ENCODE data around the gene TSPAN13.

TSPAN13 gene

GRCh38 chr7:16774986-16775385 is 21.4 kb downstream of the TSPAN13 start:
- DNase-seq (ENCODE audit: low spot score): no peak

GRCh38 chr7:16776053-16776452 is 22.5 kb downstream of the TSPAN13 start:
- DNase-seq (ENCODE audit: low spot score): no peak

GRCh38 chr7:16778476-16778875 is 24.9 kb downstream of the TSPAN13 start:
- no peak for DNase-seq (ENCODE audit: low spot score)

DNA sequence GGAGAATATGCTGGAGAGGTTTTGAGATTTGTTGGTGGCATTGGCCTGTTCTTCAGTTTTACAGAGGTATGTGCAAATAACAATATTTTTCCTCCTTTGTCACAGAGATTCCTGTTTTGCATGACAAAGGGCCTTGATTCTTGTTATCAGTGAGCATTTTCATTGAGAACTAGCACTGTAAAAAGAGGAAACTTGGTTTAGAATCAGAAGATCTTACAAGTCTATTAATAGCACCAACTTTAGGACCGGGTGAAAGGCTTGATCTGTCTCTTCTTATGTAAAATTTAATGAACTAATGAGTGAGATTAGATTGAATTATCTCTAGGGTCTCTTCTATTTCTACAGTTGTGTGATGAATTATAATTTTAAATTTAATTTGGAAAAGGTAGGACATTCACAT is 25.5 kb downstream of the TSPAN13 start:
- DNase-seq (ENCODE audit: low spot score): no peak

- no peak for DNase-seq (ENCODE audit: low spot score)
Measured at GRCh38 chr7:16780596-16780995, 27.0 kb downstream of the TSPAN13 start.

GRCh38 chr7:16785321-16785720 is 31.8 kb downstream of the TSPAN13 start:
- no peak for DNase-seq (ENCODE audit: low spot score)

DNA sequence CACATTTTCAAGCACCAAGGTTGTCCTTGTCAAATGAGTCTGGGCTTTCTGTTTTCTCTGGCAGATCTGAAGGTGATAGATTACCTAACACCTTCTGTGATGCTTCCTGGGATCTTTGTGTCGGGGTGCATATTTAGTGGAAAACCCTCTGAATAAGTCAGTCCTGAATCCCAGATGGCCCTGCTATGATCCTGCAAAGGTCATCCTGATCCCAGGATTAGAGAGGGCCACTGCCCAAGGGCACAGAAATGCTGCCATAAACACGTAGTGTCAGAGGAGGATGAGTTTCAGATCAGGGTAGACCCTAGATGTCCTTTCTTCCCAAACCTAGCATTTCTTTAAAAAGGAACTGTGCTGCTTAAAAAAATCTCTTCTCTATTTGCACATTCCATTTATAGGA is 32.3 kb downstream of the TSPAN13 start:
- DNase-seq (ENCODE audit: low spot score): no peak

DNA sequence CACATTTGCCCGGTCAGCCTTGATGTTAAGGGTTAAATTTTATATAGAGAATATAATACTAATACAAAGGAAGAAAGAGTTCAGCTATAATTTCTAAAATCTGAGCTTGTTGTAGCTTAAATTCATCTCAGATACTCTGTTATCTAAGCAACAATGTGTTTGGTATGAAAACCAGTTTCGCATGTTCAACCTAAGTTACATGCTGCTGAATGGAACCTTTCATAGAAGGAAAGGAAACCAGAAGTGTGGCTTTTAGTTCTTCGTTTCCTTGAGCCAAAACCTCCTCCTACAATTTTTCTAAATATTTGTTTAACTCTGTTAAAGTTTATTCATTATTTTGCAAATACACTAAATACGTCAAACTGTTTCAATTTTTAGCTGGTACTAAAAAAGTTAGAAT is 32.7 kb downstream of the TSPAN13 start:
- DNase-seq (ENCODE audit: low spot score): no peak

GRCh38 chr7:16787127-16787526 is 33.6 kb downstream of the TSPAN13 start:
- DNase-seq (ENCODE audit: low spot score): no peak

DNA sequence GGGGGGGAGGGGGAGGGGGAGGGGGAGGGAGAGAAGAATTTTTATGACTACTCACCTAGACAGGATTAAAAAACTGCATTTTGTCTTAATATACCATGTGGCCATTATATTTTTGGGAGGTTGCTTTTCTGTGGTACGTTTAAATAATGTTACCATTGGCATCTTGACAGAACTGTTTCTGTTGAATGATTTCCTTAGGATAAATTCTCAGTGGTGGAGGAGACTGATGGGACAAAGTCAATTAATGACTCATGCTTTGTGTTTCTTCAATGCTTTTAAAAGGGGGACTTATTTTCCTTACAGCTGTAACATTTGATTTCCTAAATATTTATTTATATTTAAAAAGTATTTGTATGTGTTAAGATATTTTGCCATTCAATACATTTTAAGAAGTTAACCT is 37.5 kb downstream of the TSPAN13 start:
- no peak for DNase-seq (ENCODE audit: low spot score)

GRCh38 chr7:16791905-16792698 is 38.5 kb downstream of the TSPAN13 start:
- DNase-seq (ENCODE audit: low spot score): no peak

- no peak for DNase-seq (ENCODE audit: low spot score)
Measured at GRCh38 chr7:16794986-16795385, 41.4 kb downstream of the TSPAN13 start.

DNA sequence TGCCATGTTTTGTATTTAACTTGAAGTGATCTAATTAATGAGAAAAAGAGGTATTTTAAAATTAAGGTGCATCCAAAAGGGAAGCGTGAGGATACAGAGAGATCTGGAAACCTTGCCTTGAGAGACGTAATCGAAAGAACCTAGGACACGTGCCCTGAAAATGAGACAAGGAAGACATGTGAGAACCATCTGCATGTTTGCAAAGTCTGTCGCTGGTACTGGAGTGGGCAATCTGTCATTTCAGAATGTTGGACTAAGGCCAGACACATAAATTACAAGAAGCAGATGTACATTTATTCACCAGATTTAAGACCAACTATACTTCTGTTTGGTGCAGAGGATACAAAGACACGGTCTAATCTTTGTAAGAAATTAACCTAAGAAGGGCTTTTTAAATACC is 42.1 kb downstream of the TSPAN13 start:
- DNase-seq (ENCODE audit: low spot score): no peak

- no peak for DNase-seq (ENCODE audit: low spot score)
Measured at GRCh38 chr7:16801111-16801542, 47.6 kb downstream of the TSPAN13 start.

GRCh38 chr7:16801579-16801978 is 48.0 kb downstream of the TSPAN13 start:
- no peak for DNase-seq (ENCODE audit: low spot score)

DNA sequence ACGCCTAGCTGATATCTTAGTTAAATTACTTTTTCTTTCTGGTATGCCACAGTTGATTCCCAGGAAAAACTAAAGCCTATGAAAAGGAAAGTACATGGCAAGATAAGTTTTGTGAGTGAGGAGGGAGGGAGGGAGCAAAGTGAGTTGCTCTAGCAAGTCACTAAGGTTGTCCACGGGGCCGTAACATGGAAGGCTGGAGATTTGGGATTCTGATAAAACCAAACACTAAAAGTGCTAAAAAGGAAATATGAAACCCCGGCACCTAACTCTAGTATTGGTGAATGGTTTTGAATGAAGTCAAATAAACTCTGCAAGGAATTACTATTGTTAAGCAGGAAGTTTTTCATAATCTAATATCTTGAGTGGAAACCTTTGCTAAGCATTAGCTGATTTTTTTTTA is 49.6 kb downstream of the TSPAN13 start:
- DNase-seq (ENCODE audit: low spot score): no peak

DNA sequence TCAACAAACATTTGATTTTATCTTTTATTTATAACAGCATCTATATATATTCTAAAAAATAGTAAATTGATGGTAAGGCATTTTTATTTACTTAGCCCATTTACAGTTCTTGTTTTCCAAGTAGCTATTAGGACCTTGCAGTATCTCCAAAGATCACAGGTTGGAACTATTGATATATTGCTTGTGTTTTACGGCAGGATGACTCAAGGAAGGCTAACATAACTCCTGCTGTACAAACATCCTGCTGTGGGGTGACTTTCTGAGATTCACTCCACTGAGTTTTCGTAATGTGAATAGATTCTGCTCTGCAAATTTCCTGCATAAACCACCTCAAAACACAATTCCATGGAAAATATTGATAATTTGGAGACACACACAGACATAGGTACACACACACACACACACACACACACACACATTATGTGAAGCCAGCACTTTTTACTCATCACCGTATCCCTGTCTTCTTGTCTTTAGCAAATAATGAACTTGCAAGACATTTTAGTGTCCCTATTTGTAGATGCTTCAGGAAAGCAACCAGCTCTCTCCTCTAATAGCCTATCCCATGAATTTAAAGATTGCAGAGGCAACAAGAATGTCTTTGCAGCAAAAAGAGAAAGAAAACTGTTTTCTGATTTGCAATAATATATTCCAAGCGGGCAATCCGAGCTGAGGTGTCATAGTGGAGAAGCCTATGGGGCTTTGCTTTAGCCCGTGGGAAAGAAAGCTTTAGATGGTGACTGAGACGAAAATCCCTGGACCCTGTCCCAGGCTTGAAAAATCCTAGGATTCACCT is 50.5 kb downstream of the TSPAN13 start:
- no peak for DNase-seq (ENCODE audit: low spot score)

- DNase-seq (ENCODE audit: low spot score): no peak
Measured at GRCh38 chr7:16804674-16805439, 51.3 kb downstream of the TSPAN13 start, which contains the start of gene AGR2. Gene AGR2, minus strand, starts transcription at chr7:16804999. Its CDS starts 3,203 bp downstream, at chr7:16801796.

DNA sequence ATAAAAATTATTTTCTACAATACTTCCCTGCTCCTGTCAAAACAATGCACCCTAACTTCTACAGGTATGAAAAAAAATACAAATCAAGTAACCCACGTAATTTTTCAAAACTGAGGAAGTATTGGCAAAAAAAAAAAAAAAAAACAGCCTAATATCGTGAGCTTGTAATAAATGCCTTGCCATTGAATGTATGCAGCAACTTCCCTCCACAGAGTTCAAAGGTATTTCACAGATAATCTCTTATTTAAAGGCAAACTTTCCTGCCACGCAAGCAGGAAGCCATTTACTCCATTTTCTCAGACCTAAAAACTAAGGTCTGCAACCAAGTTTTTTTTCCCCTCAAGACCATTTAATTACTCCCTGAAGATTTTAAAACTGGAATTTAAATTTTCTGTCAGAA is 51.9 kb downstream of the TSPAN13 start:
- DNase-seq (ENCODE audit: low spot score): no peak

GRCh38 chr7:16810112-16810511 is 56.6 kb downstream of the TSPAN13 start:
- no peak for DNase-seq (ENCODE audit: low spot score)

DNA sequence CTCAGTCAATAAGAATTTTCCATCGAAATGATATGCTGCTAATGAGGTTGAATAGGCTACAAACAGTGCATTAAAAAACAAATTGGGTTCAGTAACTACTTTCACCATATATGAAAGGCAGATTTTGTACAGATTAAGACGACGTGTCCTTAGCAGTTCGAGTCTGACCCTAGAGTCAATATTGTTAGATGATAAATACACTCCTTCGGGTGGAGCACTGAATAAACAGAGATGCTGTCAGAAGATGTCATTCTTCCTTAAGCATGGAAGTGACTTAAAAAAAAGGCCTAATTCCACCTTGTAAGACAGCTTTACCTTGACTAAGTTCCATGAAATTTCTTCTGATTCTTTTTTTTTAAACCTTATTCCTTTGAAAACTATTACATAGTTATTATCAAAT is 57.0 kb downstream of the TSPAN13 start:
- DNase-seq (ENCODE audit: low spot score): no peak

DNA sequence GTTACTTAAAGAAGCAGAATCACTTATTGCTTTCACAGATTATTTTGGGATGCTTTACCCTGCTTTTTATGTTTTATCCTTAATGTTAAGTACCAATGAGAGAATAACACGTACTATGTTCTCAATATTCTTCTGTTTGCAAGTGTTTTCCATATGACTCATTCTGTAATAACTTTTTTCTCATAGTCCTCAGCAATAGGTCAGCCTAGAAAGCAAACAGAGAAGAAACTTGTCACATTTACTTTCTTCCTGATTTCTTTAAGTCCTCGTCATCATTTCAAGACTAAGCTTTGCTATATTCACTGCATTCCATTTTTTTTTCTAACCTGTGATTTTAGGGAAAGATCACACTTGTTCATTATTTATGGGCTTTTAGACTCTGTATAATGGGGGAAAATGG is 58.0 kb downstream of the TSPAN13 start:
- DNase-seq (ENCODE audit: low spot score): no peak
